ENCODE measurements around the gene SECTM1. TPM values are rescaled to one million over a fixed set of nuclear protein-coding genes. Genes with fewer than 3 reads are reported as not detected.

The SECTM1 gene
- total RNA-seq, 1 donor from 2014 or later = not detected

GRCh38 chr17:82287868-82288801, 45.4 kb downstream of the SECTM1 start:
- DNase-seq (ENCODE audit: low read depth, low spot score) = no peak

DNA sequence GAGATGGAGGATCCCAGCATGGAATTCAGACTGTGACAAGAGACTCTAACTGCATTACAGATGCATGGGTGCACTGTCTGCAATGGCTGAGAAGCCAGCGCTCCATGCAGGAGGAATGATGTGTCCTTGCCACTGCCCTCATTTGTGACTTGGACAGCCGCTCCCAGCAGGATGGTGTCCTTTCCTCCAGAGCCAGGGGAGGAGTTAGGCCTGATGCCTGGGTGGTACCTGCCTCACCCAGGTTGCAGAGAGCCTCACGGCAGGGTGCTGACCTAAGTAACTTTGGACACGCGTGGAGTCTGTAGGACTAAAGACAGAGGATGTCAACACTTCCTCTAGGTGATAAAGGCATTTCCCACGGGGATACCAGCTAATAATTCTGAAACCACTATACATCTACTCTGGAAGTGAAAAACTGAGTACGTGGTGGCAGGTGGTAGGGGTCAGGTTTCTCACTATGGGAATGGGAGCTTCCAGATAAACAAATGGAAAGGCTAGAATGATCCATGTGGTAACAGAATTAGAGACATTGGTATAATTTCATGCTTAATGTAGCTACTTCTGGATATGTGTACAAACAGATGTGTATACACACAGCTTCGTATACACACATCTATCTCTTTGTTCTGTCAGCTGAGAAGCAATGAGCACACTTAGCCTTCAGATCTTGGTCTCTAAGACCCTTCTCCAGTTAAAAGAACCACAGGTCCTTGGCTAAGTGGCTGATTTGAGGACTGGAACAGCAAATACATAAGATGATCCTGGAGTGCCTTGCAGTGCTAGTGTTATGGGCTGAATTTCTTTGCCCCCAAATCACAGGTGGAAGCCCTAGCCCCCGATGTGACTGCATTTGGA, 46.3 kb downstream of the SECTM1 start:
- no peak for TF ChIP-seq CTCF (conservative IDR thresholded peaks at IDR 0.05)
- Mint-ChIP-seq H3K4me3 (peak overlapping the region; percentile 19), H3K36me3 (ENCODE audit: low read depth) (no peaks in the 10 kb centered on the region), H3K27ac (ENCODE audit: unreplicated experiment) (no peak overlapping the region), H3K27me3 (ENCODE audit: low read depth) (peaks cover 4% of the 10 kb centered on the region), H3K9me3 (no peaks in the 10 kb centered on the region), H3K4me1 (peaks cover 27% of the 10 kb centered on the region)
- DNase-seq (ENCODE audit: low read depth, low spot score) = no peak

More at GRCh38 chr17:82287868-82288801, 45.4 kb downstream of the SECTM1 start:
- Mint-ChIP-seq H3K9me3 (no peaks in the 10 kb centered on the region), H3K27me3 (ENCODE audit: low read depth) (peaks cover 4% of the 10 kb centered on the region), H3K27ac (ENCODE audit: unreplicated experiment) (no peak overlapping the region), H3K4me1 (peaks cover 32% of the 10 kb centered on the region), H3K4me3 (peak overlapping the region; percentile 38), H3K36me3 (ENCODE audit: low read depth) (no peaks in the 10 kb centered on the region)
- no peak for TF ChIP-seq CTCF (conservative IDR thresholded peaks at IDR 0.05)

DNA sequence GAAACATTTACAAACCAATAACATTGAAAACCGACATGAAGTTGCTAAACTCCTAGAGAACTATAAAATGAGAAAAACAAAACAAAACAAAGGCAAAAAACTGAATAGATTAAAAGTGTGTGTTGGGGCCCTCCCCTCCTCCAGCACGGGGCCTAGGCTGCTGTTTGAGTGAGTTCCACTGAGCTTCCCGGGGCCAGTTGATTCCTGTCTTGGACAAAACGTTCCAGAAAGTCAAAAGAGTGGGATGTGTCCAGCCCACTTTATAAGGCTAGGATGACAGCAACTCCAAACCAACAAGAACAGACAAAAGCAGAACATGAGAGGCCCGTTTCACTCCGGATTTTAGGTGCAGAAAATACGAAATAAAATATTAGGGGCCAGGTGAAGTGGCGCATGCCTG, 48.4 kb downstream of the SECTM1 start:
- no peak for DNase-seq (ENCODE audit: low read depth, low spot score)
- Mint-ChIP-seq H3K27ac (ENCODE audit: unreplicated experiment) (peak overlapping the region; percentile 7), H3K27me3 (ENCODE audit: low read depth) (peaks cover 4% of the 10 kb centered on the region), H3K4me3 (peak overlapping the region; percentile 1), H3K9me3 (no peaks in the 10 kb centered on the region), H3K4me1 (peaks cover 29% of the 10 kb centered on the region), H3K36me3 (ENCODE audit: low read depth) (no peaks in the 10 kb centered on the region)
- no peak for TF ChIP-seq CTCF (conservative IDR thresholded peaks at IDR 0.05)

GRCh38 chr17:82283208-82283749, 50.3 kb downstream of the SECTM1 start:
- H3K4me3 Mint-ChIP-seq = no peak overlapping the region
- no peaks in the 10 kb centered on the region for H3K9me3 Mint-ChIP-seq
- H3K4me1 Mint-ChIP-seq = peaks cover 29% of the 10 kb centered on the region
- no peak overlapping the region for H3K27ac Mint-ChIP-seq (ENCODE audit: unreplicated experiment)
- TF ChIP-seq CTCF (conservative IDR thresholded peaks at IDR 0.05) = no peak
- H3K36me3 Mint-ChIP-seq (ENCODE audit: low read depth) = no peaks in the 10 kb centered on the region
- no peak for DNase-seq (ENCODE audit: low read depth, low spot score)
- peaks cover 4% of the 10 kb centered on the region for H3K27me3 Mint-ChIP-seq (ENCODE audit: low read depth)
